Measurements from ENCODE around the gene PBRM1.

The PBRM1 gene

GRCh38 chr3:52563984-52564383 lies 121.7 kb downstream of the PBRM1 start:
- no peak for DNase-seq

- no peak for DNase-seq
These were observed 124.5 kb downstream of the PBRM1 start for GRCh38 chr3:52561028-52561747.

DNA sequence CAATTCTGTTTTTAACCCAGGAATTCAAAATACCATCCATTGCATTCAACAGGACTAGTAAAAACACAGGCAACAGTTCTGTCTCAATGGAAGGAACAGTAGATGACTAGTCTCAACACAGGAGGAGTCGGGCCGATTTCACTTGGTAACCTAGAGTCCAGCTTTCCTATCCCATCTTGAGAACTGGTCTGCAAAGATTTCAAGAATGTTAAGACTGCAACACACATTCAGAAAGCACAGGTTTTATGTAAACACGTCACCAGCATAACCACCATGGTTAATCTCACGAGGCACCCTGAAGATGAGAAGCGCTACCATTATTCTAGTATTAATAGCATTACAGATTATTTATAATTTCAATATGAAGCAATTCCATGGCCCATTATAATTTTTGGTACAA lies 127.3 kb downstream of the PBRM1 start:
- DNase-seq: no peak

DNA sequence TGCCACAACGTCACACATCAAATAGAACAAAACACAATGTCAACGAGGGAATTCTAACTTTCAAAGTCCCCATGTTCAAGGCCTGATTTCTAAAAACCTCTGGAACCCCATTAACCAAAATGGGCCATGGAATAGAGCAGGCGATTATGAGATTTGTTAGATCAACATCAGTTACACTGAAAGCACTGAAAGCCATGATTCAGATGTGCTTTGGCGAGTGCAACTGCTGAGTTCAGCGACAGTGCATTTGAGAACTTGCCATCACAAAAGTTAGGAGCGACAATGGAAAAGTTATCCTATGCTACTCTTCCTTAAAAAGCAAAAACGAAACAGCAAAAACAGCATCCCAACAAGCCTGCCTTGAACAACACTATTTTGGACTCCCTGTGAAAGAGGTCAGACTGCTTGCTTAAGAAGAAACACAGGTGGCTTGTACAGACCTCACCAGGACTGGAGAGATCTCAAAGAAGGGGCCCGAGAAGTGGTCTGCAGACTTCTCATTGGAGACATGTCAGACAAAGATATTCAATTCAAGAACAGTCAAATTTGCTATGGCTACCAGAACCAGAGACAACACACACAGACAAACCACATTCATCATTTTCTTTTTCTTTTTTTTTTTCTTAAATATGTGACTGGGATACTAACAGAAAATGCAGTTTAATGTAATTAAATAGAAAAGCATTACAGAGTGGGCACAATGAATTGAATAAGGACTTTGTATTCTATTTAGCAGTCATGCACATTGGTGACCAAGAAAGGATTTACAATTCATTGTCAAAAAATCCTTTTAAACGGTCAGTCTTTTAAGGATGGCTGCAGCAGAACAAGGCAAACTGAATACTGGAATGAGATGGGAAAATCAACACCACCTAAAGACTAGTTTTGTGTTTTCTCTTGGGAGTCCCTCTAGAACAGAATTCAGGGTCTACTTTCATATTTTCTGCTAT lies 128.4 kb downstream of the PBRM1 start:
- DNase-seq: no peak

DNA sequence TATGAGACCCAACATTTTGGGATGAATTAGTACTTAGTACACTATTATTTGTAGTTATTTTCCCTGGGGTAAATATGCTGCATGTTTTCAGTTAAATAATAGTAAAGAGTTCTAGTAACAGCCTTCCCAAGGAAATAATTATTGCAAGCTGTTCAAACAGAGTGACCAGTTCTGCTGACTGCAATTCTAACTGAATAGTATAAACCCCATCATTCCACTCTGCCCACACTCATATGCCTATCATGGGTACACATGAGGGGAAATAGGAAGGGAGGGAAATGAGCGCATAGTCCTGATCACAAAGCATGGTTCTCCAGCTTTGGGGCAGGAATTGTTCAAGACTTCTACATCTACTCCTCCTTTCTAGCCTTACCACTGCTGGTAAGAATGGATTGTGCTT lies 130.7 kb downstream of the PBRM1 start:
- DNase-seq: no peak

DNA sequence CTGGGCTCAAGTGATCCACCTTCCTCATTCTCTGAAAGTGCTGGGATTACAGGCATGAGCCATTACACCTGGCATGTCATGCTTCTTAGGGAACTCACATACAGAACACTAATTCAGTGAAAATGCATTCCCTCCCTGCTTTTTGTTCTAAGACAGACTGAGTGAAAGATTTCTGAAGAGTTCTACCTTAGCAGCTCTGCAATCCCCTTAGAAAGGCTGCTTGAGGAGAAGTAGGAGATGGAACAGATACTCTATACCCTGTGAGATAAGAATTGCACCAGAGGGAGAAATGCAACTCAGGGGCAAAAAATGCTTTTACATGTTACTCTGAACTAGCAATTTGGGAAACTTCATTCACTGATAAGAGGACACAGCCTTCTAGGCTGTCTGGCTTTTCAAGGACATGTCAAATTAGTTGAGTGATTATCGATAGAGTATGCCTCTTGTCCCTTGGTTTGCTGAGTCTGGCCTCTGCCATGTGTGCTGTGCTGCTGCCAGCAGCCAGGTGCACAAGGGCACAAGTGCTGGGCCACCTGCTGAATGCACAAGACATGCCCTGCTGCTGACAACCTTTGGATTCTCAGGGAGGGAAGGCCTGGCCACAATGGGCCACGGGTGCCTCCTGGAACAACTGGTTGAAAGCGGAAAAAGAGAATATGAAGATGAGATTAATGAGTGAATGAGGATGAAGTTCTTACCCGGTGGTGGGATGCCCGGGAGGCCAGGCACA lies 131.5 kb downstream of the PBRM1 start:
- no peak for DNase-seq

DNA sequence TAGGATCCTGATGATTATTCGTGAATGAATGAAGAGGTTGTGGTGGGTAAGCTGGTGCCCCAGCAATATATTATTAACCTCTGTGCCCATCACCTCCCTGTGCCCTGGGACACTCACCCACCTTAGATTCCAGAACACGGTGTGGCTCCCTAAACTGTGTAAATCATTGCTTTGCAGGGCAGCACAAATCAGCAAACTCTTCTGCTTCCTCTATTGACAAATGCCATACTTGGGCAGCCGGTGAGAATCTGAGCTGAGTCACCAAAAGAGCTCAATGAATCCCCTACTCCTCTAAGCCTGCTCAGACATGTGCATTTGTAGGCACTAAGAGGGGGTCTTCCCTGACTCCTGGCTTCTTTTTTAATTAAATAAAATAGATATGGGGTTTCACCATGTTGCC lies 133.6 kb downstream of the PBRM1 start:
- DNase-seq: no peak

- no peak for DNase-seq
These were observed 134.6 kb downstream of the PBRM1 start for GRCh38 chr3:52551118-52551517.

DNA sequence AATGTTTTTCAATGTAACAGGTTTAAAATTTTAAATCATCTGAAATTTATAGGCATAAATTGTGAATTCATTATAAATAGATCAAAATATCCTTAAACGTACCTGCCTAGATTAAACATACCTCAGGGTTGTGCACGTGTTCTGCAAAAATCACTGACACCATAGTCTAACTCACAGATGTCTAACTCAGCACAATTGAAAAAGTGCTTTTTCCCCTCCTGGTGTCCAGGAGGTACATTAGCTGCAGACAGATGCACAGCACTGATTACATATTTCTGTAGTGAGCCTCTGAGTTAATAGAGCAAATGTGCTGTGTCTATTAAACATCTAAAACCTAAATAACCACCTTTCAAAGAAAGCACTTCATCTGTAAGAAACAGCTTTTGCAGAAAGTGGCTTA lies 138.6 kb downstream of the PBRM1 start:
- no peak for DNase-seq

GRCh38 chr3:52546111-52546901 lies 139.4 kb downstream of the PBRM1 start:
- DNase-seq: no peak

- DNase-seq: no peak
These were observed 140.8 kb downstream of the PBRM1 start for GRCh38 chr3:52544937-52545336.

- DNase-seq: no peak
These were observed 144.7 kb downstream of the PBRM1 start for GRCh38 chr3:52541050-52541449.

GRCh38 chr3:52539010-52539653 lies 146.6 kb downstream of the PBRM1 start:
- no peak for DNase-seq

DNA sequence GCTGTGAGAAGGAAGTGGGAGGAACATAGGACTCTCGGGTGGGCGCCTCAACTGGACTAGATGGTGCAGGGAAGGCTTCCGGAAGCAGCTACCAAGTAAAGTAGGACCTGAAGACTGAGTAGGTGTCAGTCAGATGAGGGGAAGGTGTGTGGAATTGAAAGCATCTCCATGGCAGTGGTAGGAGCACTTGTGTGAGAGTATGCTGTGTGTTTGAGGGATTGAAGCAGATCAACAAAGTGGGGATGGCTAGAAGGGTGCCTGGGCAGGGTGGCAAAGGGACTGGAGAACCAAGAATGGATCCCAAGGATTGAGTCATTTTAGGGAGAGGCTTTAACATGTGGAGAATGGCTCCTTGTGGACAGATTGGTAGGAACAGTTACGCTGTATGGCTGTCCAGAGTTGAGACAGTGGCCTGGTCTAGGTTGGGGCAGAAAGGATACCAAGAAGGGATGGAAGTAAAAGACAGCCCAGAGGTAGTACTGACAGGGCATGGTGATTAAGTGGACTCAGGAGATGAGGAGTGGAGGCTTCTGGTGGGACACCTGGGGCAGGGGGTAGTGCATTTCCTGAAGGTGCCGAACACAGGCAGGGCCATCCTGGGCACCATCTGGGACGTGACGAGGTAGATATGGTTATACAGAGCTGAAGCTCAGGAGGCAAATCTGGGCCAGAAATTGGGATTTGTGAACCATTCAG lies 147.8 kb downstream of the PBRM1 start:
- DNase-seq: no peak

- DNase-seq: no peak
These were observed 148.5 kb downstream of the PBRM1 start for GRCh38 chr3:52537165-52537620.

- peak; percentile 98 for DNase-seq
These were observed 149.1 kb downstream of the PBRM1 start, which contains the start of gene UQCC5 for GRCh38 chr3:52536369-52537164. UQCC5 (plus strand) TSS chr3:52536605; CDS start chr3:52536756, 151 bp downstream.

DNA sequence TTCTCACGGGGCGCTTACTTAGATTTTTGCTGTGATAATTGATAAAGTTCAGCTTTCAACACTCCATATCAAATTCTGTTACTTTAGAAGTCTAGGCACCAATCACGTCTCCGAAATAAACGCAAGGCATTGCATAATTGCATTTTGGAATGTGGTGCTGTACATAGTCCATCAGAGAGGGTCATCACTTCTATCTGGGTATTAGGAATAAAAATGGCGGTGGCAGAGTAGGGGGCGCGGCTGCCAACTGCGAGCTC lies 149.7 kb downstream of the PBRM1 start:
- no peak for DNase-seq

DNA sequence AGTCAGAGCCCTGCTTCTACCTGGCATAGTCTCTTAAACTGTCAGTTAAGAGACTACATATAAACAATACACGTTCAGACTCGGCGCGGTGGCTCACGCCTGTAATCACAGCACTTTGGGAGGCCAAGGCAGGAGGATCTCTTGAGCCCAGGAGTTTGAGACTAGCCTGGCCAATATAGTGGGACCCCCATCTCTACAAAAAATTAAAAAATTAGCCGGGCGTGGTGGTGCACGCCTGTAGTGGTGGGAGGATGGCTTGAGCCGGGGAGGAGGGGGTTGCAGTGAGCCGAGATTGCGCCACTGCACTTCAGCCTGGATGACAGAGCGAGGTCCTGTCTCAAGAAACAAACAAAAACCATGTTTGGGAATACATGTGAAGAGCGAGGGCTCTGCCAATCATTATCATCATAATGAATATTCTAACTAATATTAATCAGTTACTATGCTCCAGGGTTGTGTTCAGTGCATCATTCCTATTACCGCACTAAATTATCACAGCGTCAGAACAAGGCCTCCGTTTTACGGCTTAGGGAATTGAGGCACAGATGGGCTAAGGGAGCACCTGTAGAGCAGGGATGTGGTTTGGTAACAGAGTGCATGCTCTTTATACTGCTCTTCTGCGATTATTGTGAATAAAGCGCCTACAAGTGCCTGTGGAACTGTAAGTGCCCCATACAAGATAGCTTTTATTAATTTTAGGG lies 150.2 kb downstream of the PBRM1 start:
- DNase-seq: no peak

GRCh38 chr3:52534281-52535183 lies 151.2 kb downstream of the PBRM1 start:
- DNase-seq: no peak
